Panc1 (cell line): ENCODE measurements around the gene TNFAIP3. TPM values are rescaled to one million over a fixed set of nuclear protein-coding genes. Genes with fewer than 3 reads are reported as not detected.
"Not testable (repeated sequence)": the region's sequence is repeated elsewhere in the genome, so short reads cannot be mapped to it uniquely, and the experiment has no call there.

Source experiments
- ATAC-seq: fragments of 200-7000 bp; cut with Tn5 transposase; 2 replicates; pipeline ENCODE4 v1.9.1; 2020; ENCODE audit warnings: mild to moderate bottlenecking, moderate library complexity
- BruUV-seq: library from RNA; stranded (reverse); fragments of 400-500 nt; replicated peaks from 2 replicates; lab custom pipeline; 2021; lab: Mats Ljungman, UMichigan
- CTCF ChIA-PET: fragments of 300-600 bp; sonication (Branson Sonifier 250); formaldehyde crosslinking; loops from one replicate; lab custom pipeline; 2022; ENCODE audit warnings: antibody characterized with exemption; lab: Charles Lee
- POLR2A ChIA-PET: fragments of 300-600 bp; sonication (Branson Sonifier 250); formaldehyde crosslinking; loops from one replicate; lab custom pipeline; 2022; ENCODE audit warnings: antibody characterized with exemption; lab: Charles Lee
- DNase-seq: peaks from one replicate; pipeline ENCODE4 v3.0.0-alpha.2; 2010; ENCODE audit warnings: low read depth, low spot score
- H3K27ac ChIP-seq: 2 replicates; pipeline ENCODE4 v1.5.1; 2011; ENCODE audit warnings: mild to moderate bottlenecking, low read length, inconsistent platforms
- H3K27me3 ChIP-seq: fragments of 200-500 bp; sonication (Bioruptor generic); 2 replicates; pipeline ENCODE4 v1.6.0; 2014; ENCODE audit warnings: low read length, inconsistent platforms; ENCODE audit not compliant: control insufficient read depth, insufficient read depth
- H3K36me3 ChIP-seq: fragments of 200-500 bp; sonication (Bioruptor generic); 2 replicates; pipeline ENCODE4 v1.5.1; 2014; ENCODE audit warnings: inconsistent platforms, mild to moderate bottlenecking, low read length, moderate library complexity; ENCODE audit not compliant: control insufficient read depth, insufficient read depth
- H3K4me1 ChIP-seq: 2 replicates; pipeline ENCODE4 v1.5.1; 2011; ENCODE audit warnings: inconsistent platforms, mild to moderate bottlenecking, low read length, moderate library complexity; ENCODE audit not compliant: control insufficient read depth, insufficient read depth
- H3K4me3 ChIP-seq, 2 experiments: 2 replicates each; pipeline ENCODE4 v1.5.1; 2011 to 2012; ENCODE audit warnings: low read depth in 2 of 2, low read length in 2 of 2, mild to moderate bottlenecking in 2 of 2, inconsistent platforms in 1 of 2, moderate library complexity in 1 of 2
- H3K9me3 ChIP-seq: fragments of 200-500 bp; sonication (Bioruptor generic); 2 replicates; pipeline ENCODE4 v1.5.1; 2014; ENCODE audit warnings: low read depth, mild to moderate bottlenecking, inconsistent platforms, low read length, moderate library complexity; ENCODE audit not compliant: control insufficient read depth, insufficient read depth
- POLR2AphosphoS5 ChIP-seq: IDR thresholded peaks from 2 replicates; pipeline ENCODE4 v1.6.1; 2012; ENCODE audit warnings: mild to moderate bottlenecking, low read depth, low read length, moderate library complexity
- SIN3A ChIP-seq: IDR thresholded peaks from 2 replicates; pipeline ENCODE4 v1.6.1; 2012; ENCODE audit warnings: low read depth, mild to moderate bottlenecking, low read length, moderate library complexity, borderline replicate concordance; ENCODE audit not compliant: insufficient read depth
- TCF7L2 ChIP-seq: IDR thresholded peaks from 2 replicates; pipeline ENCODE4 v1.6.1; 2011; ENCODE audit warnings: mild to moderate bottlenecking, low read depth, low read length, inconsistent platforms
- in situ Hi-C: cut with HindIII; loops from 2 replicates; pipeline ENCODE4 v1.10.0; 2016; ENCODE audit warnings: low sequenced_read_pairs, low pct_unique_long_range_greater_than_20kb
- intact Hi-C: fragments of 100-400 bp; cut with micrococcal nuclease; formaldehyde crosslinking; loops from one replicate; pipeline ENCODE4 v1.10.0; 2022; ENCODE audit not compliant: unreplicated experiment
- total RNA-seq: library from RNA; stranded (reverse); gene quantifications from one replicate; pipeline ENCODE4 v1.2.1, GENCODE V29; 2021; ENCODE audit not compliant: unreplicated experiment
- TF ChIP-seq, protein P1 (sequence below): fragments of 450-650 bp; IDR thresholded peaks from 2 replicates; pipeline ENCODE4 v1.5.1; 2017; ENCODE audit warnings: mild to moderate bottlenecking
- TF ChIP-seq, protein P2 (sequence below), 2 experiments: IDR thresholded peaks; 2 replicates each; pipeline ENCODE4 v1.6.1; 2011 to 2012; ENCODE audit warnings: low read depth in 2 of 2, control low read depth in 1 of 2, low read length in 1 of 2, mild to moderate bottlenecking in 1 of 2, moderate library complexity in 1 of 2; ENCODE audit not compliant: insufficient read depth in 1 of 2

The TNFAIP3 gene
- total RNA-seq, 1 experiment from 2014 or later, result 15.0 TPM

- Histone ChIP-seq H3K27me3 (peaks cover 4% of the 10 kb centered on the region; the same call in 1 of the 2 replicates), H3K4me1 (no peaks in the 10 kb centered on the region), H3K9me3 (no peaks in the 10 kb centered on the region), H3K4me3 (no peak overlapping the region), H3K36me3 (no peaks in the 10 kb centered on the region), H3K27ac (no peak overlapping the region)
- in situ Hi-C loops (no loop called here), intact Hi-C loops (no loop called here)
- ChIA-PET POLR2A (no interaction called here), CTCF (no interaction called here)
- DNase-seq (no peak), ATAC-seq (no peak)
- BruUV-seq, result no TSS peak
- TF ChIP-seq TCF7L2, result no peak
- TF ChIP-seq SIN3A, result no peak
- TF ChIP-seq, protein P1, sequence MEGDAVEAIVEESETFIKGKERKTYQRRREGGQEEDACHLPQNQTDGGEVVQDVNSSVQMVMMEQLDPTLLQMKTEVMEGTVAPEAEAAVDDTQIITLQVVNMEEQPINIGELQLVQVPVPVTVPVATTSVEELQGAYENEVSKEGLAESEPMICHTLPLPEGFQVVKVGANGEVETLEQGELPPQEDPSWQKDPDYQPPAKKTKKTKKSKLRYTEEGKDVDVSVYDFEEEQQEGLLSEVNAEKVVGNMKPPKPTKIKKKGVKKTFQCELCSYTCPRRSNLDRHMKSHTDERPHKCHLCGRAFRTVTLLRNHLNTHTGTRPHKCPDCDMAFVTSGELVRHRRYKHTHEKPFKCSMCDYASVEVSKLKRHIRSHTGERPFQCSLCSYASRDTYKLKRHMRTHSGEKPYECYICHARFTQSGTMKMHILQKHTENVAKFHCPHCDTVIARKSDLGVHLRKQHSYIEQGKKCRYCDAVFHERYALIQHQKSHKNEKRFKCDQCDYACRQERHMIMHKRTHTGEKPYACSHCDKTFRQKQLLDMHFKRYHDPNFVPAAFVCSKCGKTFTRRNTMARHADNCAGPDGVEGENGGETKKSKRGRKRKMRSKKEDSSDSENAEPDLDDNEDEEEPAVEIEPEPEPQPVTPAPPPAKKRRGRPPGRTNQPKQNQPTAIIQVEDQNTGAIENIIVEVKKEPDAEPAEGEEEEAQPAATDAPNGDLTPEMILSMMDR, result no peak
- TF ChIP-seq, protein P2, sequence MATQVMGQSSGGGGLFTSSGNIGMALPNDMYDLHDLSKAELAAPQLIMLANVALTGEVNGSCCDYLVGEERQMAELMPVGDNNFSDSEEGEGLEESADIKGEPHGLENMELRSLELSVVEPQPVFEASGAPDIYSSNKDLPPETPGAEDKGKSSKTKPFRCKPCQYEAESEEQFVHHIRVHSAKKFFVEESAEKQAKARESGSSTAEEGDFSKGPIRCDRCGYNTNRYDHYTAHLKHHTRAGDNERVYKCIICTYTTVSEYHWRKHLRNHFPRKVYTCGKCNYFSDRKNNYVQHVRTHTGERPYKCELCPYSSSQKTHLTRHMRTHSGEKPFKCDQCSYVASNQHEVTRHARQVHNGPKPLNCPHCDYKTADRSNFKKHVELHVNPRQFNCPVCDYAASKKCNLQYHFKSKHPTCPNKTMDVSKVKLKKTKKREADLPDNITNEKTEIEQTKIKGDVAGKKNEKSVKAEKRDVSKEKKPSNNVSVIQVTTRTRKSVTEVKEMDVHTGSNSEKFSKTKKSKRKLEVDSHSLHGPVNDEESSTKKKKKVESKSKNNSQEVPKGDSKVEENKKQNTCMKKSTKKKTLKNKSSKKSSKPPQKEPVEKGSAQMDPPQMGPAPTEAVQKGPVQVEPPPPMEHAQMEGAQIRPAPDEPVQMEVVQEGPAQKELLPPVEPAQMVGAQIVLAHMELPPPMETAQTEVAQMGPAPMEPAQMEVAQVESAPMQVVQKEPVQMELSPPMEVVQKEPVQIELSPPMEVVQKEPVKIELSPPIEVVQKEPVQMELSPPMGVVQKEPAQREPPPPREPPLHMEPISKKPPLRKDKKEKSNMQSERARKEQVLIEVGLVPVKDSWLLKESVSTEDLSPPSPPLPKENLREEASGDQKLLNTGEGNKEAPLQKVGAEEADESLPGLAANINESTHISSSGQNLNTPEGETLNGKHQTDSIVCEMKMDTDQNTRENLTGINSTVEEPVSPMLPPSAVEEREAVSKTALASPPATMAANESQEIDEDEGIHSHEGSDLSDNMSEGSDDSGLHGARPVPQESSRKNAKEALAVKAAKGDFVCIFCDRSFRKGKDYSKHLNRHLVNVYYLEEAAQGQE (IDR thresholded peaks at IDR 0.05; ENCODE audit: insufficient read depth in 1 of 2, low read depth in 2 of 2, low read length in 1 of 2), result no peak
- no peak for TF ChIP-seq POLR2AphosphoS5
Observed at GRCh38 chr6:137843211-137843610, 23.8 kb upstream of the TNFAIP3 start.

GRCh38 chr6:137844327-137844726 lies 22.7 kb upstream of the TNFAIP3 start:
- H3K27me3 ChIP-seq, POLR2A ChIA-PET, H3K9me3 ChIP-seq, DNase-seq, intact Hi-C loops, in situ Hi-C loops, H3K4me3 ChIP-seq, CTCF ChIA-PET, H3K27ac ChIP-seq, ATAC-seq, BruUV-seq, H3K4me1 ChIP-seq, H3K36me3 ChIP-seq: not testable (repeated sequence)

- H3K27me3 ChIP-seq, H3K4me3 ChIP-seq, in situ Hi-C loops, intact Hi-C loops, H3K4me1 ChIP-seq, H3K9me3 ChIP-seq, POLR2A ChIA-PET, H3K36me3 ChIP-seq, CTCF ChIA-PET, BruUV-seq, ATAC-seq, H3K27ac ChIP-seq, DNase-seq: not testable (repeated sequence)
Observed at GRCh38 chr6:137844773-137845172, 22.3 kb upstream of the TNFAIP3 start.
